ENCODE results near the gene ICE1.
A peak's percentile ranks its signal among the peaks of the same experiment; 100 is the strongest.
"Not testable (repeated sequence)": the region's sequence is repeated elsewhere in the genome, so short reads cannot be mapped to it uniquely, and the experiment has no call there.

ICE1 gene

DNA sequence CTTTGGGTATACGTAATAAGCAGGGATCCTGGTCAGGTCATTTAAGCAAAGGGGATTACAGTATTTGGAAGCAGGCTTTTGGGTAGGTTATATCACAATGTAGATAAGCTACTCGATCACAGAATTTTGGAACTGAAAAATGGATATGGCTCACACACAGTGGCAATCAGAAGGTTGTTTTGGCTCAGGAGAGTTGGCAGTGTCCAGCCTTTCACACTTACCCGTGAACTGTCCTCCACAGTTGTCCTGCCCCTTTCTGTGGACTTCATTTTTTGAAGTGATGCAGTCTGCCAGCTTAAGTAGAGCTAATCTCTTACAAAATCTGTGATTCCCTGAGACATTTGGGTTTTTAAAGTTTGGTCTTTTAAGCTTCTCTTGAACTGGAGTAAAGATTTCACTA, 30.7 kb downstream of the ICE1 start:
- no peak for DNase-seq (ENCODE audit: low read depth)

DNA sequence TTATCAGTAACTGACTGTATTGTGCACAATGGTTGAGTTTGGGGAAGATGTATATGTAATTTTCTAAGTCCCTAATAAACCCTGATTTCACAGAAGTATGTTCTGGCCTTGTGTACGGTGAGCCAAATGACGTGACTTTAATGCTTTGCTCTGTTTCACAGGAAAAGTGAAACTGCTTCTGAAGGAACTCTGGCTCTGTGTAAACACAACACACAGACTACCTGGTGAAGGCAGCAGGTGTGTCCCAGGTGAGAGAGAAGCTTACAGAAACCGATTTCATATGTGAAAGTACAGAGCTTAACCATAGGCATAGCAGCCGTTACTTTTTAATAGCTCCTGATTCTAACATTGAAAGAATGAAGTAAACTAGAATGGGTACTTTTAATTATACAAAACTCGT, 31.9 kb downstream of the ICE1 start:
- DNase-seq (ENCODE audit: low read depth) = no peak

DNA sequence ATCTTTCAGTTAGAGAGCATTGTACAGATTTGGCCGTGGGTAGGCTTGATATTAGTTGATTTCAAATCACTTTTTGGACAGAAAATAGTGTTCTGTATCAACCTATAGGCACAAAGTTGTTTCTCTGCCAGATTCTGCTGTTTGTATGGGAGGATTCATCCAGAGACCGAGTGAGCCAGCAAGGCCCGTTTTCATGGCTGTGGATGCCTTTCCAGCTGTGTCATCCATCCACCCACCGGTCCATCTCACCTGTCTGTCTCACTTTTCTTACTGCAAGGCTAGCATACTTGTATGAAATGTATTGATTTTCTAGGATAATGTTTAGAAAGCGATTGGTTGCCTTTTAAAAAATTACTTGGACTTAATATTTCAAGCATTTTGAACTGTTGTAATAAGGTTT, 34.4 kb downstream of the ICE1 start:
- DNase-seq (ENCODE audit: low read depth) = no peak

DNA sequence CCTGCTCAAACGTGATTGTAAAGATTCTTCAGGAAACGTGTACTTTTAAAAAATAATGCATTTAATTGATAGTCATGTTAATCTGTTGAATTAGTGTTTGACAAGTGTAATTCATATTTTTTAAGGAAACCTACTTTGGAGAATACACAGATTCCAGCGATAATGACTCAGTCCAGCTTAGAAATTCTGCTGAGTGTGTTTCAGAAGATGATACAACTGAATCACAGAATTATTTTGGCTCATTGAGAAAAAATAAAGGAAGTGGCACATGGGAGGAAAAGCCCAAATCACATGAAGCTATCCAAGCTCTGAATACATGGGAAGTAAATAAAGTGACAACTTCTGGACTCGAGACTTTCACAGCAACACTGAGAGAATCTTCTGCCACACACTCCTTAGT, 37.8 kb downstream of the ICE1 start:
- DNase-seq (ENCODE audit: low read depth) = no peak

DNA sequence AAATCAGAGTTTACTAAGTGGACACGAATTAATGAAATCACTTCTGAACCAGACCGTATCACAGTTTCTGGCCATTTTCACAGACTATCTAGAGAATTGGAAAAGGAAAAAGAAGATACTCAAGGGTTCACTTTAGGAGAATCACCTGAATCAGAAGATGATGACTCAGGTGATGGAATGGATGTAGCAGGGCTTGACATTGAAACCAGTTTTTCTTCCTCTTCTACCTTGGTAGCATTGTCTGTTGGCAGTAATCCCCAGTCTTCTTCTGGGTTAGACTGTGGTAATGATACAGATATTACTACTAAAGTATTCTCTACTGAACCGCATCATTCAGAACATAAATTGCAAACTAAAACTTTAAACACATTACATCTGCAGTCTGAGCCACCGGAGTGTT, 38.5 kb downstream of the ICE1 start:
- no peak for DNase-seq (ENCODE audit: low read depth)

- no peak for DNase-seq (ENCODE audit: low read depth)
Measured at GRCh38 chr5:5464036-5464715, 41.7 kb downstream of the ICE1 start.

DNA sequence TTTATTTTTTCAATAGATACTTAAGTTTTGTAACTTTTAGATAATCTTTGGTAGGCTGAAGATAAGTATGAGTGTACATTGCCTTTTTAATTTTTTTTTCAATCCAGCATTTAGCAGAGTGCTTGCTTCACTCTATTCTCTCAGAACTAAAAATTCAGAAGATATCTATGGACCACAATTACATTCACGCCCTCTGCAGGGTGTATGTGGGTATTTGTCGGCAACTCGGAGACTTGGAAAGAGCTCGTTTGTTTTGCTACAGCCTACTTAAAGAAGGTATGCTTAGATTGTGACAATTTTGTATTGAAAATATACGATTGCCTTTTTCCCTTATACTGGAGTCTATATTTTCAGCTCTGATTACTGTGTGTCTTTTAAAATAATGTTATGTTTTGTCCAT, 43.8 kb downstream of the ICE1 start:
- DNase-seq (ENCODE audit: low read depth) = no peak

GRCh38 chr5:5467737-5468136, 45.3 kb downstream of the ICE1 start:
- no peak for DNase-seq (ENCODE audit: low read depth)

- no peak for DNase-seq (ENCODE audit: low read depth)
Measured at GRCh38 chr5:5470933-5471332, 48.5 kb downstream of the ICE1 start.

DNA sequence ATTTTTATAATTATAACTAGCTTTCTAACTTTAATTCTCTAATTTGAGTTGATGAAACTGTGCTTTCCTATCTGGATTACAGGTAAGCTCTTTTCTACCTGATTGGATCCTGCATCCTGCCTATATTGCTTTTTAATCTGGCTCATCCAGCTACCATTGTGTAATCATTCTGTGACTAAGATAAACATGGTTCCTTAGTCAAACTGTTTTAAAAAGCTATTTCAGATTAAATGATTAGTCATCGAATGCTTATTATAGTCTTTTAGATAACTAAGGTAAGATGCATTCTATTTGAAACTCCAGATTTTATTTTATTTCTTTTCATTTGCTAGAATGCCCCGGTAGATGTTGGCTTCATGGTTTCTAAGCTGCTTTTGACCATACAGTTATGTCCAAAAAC, 50.7 kb downstream of the ICE1 start:
- DNase-seq (ENCODE audit: low read depth) = peak; percentile 25

DNA sequence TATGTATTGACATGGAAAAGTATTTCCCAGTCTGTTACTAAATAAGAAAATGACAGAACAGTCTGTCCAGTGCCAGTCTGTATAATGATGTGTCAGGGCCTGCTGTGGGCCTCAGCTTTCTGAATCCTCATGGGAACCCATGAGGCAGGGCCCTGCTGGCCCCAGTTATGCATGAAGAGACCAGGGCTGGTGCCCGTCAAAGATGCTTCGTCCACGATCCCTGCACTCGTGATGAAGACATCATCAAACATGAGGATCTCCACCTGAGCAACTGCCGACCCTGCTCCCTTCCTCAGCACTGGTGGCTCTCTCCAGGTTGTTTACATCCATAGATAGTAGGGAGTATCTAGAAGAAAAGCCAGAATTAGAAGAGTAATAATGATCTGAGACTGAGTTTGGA, 52.5 kb downstream of the ICE1 start:
- DNase-seq (ENCODE audit: low read depth) = no peak

DNA sequence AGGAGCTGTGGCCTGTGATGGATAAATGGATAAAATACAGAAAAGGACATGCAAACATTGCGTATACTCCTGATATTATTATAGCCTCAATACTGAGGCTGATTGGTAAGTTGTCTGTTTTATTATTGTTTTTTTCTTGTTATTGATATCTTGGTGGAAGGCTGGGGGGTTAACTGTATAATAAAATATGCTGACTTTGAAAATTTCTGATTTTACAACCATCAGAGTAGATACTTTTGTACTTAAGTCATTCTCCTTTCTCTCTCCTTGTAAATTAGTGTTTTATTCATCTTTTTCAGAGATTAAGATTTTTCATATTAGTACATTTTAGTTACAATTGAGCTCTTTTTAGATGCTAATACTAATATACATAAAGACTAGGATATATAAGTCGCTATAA, 53.5 kb downstream of the ICE1 start:
- no peak for DNase-seq (ENCODE audit: low read depth)

DNA sequence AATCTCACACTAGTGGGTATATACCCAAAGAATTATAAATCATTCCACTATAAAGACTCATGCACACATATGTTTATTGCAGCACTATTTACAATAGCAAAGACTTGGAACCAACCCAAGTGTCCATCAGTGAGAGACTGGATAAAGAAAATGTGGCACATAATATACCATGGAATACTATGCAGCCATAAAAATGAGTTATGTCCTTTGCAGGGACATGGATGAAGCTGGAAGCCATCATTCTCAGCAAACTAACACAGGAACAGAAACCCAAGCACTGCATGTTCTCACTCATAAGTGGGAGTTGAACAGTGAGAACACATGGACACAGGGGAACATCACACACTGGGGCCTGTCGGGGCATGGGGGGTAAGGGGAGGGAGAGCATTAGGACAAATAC, 57.1 kb downstream of the ICE1 start:
- not testable (repeated sequence) for DNase-seq (ENCODE audit: low read depth)

DNA sequence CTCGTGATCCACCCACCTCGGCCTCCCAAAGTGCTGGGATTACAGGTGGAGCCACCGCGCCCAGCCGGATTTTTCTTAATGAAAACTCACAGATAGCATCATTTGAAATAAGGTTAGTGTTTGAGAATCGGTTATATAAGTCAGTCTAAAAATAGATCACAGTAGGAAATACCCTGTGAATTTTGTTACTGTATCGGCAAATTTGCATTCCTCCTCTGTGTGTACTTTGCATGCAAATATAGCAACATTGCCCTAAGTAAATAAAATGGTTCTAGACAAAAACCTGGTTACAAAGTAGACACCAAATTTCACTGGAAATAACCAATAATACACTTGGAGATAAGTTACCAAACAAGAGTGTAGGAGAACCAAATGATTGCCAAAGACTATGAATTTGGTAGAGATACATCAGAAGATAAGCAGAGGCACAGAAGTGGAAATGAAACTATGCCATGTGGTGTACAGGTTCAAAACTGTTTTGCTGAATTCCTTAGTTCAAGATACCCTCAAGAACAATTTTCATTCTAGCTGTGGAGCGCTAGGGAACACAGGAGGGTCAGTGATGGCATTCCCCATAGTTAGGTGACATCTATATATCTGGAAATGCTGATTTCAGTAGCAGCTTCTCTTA, 58.1 kb downstream of the ICE1 start:
- DNase-seq (ENCODE audit: low read depth) = no peak

GRCh38 chr5:5481206-5481605, 58.7 kb downstream of the ICE1 start:
- no peak for DNase-seq (ENCODE audit: low read depth)

DNA sequence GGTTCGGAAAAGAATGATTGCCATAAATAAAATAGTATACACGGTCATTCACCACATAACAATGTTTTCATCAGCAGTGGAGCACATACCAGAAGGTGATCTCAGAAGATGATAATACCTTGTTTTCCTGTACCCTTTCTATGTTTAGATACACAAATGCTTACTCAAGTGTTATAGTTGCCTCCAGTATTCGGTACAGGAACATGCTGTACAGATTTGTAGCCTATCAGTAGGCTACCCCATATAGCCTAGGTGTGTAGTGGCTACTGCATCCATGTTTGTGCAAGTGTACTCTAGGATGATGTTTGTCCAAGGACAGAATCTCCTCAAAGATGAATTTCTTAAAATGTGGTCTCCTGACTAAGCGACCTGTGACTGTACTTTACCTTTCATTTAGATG, 59.2 kb downstream of the ICE1 start:
- no peak for DNase-seq (ENCODE audit: low read depth)

DNA sequence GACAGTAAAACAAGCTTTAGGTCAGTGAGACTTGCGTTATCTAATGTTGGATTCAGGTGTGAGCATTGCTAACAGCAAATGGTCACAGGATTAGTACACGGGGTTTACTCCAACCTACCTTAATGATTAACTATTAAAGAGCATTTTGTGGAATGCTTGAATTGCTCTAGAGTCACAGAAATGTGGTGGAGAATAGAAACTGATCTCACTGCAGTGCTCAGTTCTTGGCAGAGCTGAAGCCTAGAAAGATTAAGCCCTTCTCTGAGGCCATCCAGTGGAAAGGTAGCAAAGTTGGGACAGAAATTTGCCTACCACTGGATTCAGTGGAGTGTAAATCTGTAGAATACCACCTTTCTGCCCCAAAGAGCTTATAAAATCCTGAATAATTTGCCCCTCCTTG, 60.9 kb downstream of the ICE1 start:
- no peak for DNase-seq (ENCODE audit: low read depth)

GRCh38 chr5:5483880-5484598, 61.6 kb downstream of the ICE1 start:
- DNase-seq (ENCODE audit: low read depth) = peak; percentile 54

DNA sequence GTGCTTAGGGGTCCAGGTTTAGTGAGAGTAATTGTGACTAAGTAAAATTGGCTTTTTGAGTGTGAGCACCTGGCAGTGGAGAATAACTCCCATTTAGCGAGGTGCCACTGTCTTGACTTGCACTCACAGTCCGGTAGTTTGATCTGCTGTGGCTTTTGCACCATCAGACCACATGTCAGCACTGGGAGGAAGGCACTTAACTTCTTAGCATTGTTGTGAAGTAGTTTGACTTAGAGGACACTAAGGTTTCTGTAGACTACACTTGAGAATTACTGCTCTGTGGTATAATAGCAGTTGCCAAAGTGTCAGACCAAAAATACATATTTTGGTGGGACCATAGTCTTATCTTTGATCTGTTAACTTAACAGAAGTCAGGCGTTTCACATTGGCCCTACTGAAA, 63.6 kb downstream of the ICE1 start:
- no peak for DNase-seq (ENCODE audit: low read depth)

GRCh38 chr5:5487585-5488360, 65.3 kb downstream of the ICE1 start:
- no peak for DNase-seq (ENCODE audit: low read depth)

DNA sequence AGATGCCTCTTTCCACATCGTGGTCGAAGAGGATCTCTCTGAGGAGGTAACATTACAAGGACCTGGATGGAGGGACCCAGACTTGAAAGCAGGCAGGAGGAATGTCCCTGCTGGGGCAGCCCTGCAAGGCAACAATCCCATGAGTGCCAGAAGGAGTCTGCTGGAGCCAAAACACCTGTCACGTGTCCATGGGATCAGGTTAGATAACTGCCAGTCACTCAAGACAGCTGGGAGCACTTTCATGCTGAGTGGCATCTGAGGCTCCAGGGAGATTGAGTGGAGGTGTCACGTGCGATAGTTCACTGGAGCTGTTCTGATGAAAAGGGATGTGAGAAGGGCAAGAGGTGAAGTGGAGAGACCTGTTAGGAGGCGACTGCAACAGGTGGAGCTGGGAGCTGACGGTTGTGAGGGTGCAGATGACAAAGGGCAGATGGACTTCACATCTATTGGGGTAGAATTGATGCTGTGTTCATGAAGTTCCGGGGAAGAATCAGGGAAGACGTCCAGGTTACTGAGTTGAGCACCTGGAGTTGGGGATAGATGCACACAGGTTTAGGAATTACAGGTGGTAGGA, 68.4 kb downstream of the ICE1 start:
- DNase-seq (ENCODE audit: low read depth) = no peak
